ENCODE data around the gene ARHGAP10. TPM values are rescaled to one million over a fixed set of nuclear protein-coding genes. Genes with fewer than 3 reads are reported as not detected.

The ARHGAP10 gene
- total RNA-seq, 2 donors from 2014 or later, result 23.9 to 28.7 TPM

GRCh38 chr4:147957446-147957845 lies 225.6 kb downstream of the ARHGAP10 start:
- no peak for TF ChIP-seq CTCF (IDR thresholded peaks at IDR 0.05)
- no peak for TF ChIP-seq POLR2A (IDR thresholded peaks at IDR 0.05)
- Histone ChIP-seq H3K36me3 (replicated peaks in 1 of 2; ENCODE audit: insufficient read depth in 1 of 2, low read depth in 2 of 2) (no peaks in the 10 kb centered on the region), H3K4me3 (no peak overlapping the region)

GRCh38 chr4:147958057-147958456 lies 226.2 kb downstream of the ARHGAP10 start:
- DNase-seq, result no peak
- ATAC-seq, result no peak
- Histone ChIP-seq H3K4me3 (no peak overlapping the region), H3K27me3 (no peaks in the 10 kb centered on the region), H3K9me3 (no peaks in the 10 kb centered on the region), H3K36me3 (replicated peaks in 1 of 2; ENCODE audit: insufficient read depth in 1 of 2, low read depth in 2 of 2) (no peaks in the 10 kb centered on the region), H3K27ac (no peak overlapping the region), H3K4me1 (no peaks in the 10 kb centered on the region)
- 84 to 91% methylated on average over 3 of the region's 3 CpGs for WGBS, 2 donors
- intact Hi-C loops (cut with DNase I), result no loop called here
- no peak for TF ChIP-seq POLR2A (IDR thresholded peaks at IDR 0.05)

More at GRCh38 chr4:147957446-147957845, 225.6 kb downstream of the ARHGAP10 start:
- no peaks in the 10 kb centered on the region for H3K4me1 ChIP-seq
- no peak overlapping the region for H3K27ac ChIP-seq
- intact Hi-C loops (cut with DNase I), result no loop called here
- H3K9me3 ChIP-seq, result no peaks in the 10 kb centered on the region
- WGBS, 2 donors, result 87 to 93% methylated on average over 3 of the region's 3 CpGs
- DNase-seq (no peak), ATAC-seq (no peak)
- H3K27me3 ChIP-seq, result no peaks in the 10 kb centered on the region

- 71 to 76% methylated on average over 4 of the region's 4 CpGs for WGBS, 2 donors
- DNase-seq, result no peak
- no peak overlapping the region for H3K4me3 ChIP-seq
- H3K27ac ChIP-seq, result no peak overlapping the region
- H3K9me3 ChIP-seq, result no peaks in the 10 kb centered on the region
- no peaks in the 10 kb centered on the region for H3K36me3 ChIP-seq (replicated peaks in 1 of 2; ENCODE audit: insufficient read depth in 1 of 2, low read depth in 2 of 2)
- H3K4me1 ChIP-seq, result no peaks in the 10 kb centered on the region
- intact Hi-C loops (cut with DNase I), result no loop called here
- no peak for ATAC-seq
- no peak for TF ChIP-seq POLR2A (IDR thresholded peaks at IDR 0.05)
- no peak for TF ChIP-seq CTCF (IDR thresholded peaks at IDR 0.05)
- H3K27me3 ChIP-seq, result no peaks in the 10 kb centered on the region
Measured at GRCh38 chr4:147958489-147959065, 226.7 kb downstream of the ARHGAP10 start.

GRCh38 chr4:147960971-147961370 lies 229.1 kb downstream of the ARHGAP10 start:
- Histone ChIP-seq H3K27me3 (no peaks in the 10 kb centered on the region), H3K27ac (no peak overlapping the region), H3K9me3 (no peaks in the 10 kb centered on the region), H3K36me3 (replicated peaks in 1 of 2; ENCODE audit: insufficient read depth in 1 of 2, low read depth in 2 of 2) (no peaks in the 10 kb centered on the region), H3K4me1 (no peaks in the 10 kb centered on the region), H3K4me3 (no peak overlapping the region)
- DNase-seq, result no peak
- intact Hi-C loops (cut with DNase I), result no loop called here
- no peak for ATAC-seq
- 82 to 84% methylated on average over 5 of the region's 5 CpGs for WGBS, 2 donors
- no peak for TF ChIP-seq POLR2A (IDR thresholded peaks at IDR 0.05)
- TF ChIP-seq CTCF (IDR thresholded peaks at IDR 0.05), result no peak

GRCh38 chr4:147963839-147964238 lies 232.0 kb downstream of the ARHGAP10 start:
- 94 to 96% methylated on average over 10 of the region's 10 CpGs for WGBS, 2 donors
- Histone ChIP-seq H3K4me1 (no peaks in the 10 kb centered on the region), H3K27me3 (no peaks in the 10 kb centered on the region), H3K4me3 (no peak overlapping the region), H3K36me3 (replicated peaks in 1 of 2; ENCODE audit: insufficient read depth in 1 of 2, low read depth in 2 of 2) (no peaks in the 10 kb centered on the region), H3K27ac (no peak overlapping the region), H3K9me3 (no peaks in the 10 kb centered on the region)
- intact Hi-C loops (cut with DNase I), result no loop called here
- TF ChIP-seq POLR2A (IDR thresholded peaks at IDR 0.05) (no peak), CTCF (IDR thresholded peaks at IDR 0.05) (no peak)
- DNase-seq (no peak), ATAC-seq (no peak)
